ENCODE results near the gene ASB2.

The ASB2 gene

DNA sequence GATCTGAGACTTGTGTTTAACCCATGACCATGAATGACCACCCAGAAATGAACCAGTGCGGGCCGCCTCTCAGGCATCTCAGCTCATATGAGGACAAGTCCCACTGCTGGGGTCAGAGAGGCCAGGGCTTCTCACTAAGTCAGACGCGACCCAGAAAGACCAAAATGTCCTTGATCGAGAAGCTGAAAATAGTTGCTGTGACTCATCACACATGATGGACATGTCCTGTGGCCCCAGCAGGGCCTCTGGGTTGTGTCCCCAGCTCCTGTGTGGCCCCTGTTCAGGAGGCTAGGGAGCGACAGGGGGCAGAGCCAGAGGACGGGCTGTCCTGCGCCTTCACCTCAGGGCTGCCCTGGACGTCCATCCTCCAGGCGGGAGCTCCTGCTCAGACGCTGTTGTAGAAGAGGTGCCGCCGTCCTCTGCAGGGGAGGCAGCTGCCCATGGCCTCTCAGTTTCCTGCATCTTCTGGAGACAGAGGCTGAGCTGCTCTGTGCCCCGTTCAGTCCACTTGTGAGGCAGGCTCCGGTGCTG lies 78.2 kb downstream of the ASB2 start:
- no peak for DNase-seq

DNA sequence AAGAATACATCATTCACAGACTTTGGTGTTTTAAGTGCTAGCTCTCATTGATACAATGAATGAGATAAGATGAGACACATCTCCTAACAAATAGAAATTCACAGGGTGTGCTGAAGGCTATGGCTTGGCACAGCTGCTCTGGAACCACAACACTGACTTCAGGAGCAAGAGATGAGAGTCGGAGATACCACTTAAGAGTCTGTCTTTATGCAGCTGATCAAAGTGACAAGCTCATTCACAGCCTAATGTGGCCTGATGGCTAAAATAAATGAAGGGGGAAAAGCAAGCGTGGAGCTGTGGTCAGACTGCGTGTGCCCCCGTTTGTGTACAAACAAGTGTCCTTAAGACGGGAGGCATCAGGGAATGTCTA lies 78.9 kb downstream of the ASB2 start:
- DNase-seq, result no peak

DNA sequence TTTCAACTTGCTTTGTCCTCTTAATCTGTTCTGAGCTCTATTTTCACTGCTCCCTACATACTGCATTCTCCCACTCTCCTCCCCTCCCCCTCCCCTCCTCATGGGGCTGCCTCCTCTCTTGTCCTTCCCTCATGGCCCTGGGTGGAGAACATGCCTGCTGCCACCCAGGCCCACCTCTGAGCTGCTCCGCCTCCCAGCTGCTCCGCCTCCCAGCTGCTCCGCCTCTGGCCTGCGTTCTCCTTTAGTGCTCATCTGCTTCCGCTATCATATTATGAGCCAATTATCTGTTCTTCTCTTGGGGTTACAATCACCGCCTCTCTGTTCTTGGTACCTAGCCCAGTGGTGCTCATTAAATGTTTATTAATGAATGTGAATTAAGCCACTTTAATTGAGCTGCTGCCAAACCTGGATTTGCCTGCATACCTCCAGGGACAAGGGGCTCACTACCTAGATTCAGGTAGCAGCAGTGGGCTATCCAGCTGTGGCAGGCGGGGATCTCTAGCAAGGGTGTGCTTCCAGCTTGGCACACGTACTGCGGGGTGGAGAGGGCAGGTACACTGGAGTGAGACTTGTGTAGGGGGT lies 81.3 kb downstream of the ASB2 start:
- no peak for DNase-seq

DNA sequence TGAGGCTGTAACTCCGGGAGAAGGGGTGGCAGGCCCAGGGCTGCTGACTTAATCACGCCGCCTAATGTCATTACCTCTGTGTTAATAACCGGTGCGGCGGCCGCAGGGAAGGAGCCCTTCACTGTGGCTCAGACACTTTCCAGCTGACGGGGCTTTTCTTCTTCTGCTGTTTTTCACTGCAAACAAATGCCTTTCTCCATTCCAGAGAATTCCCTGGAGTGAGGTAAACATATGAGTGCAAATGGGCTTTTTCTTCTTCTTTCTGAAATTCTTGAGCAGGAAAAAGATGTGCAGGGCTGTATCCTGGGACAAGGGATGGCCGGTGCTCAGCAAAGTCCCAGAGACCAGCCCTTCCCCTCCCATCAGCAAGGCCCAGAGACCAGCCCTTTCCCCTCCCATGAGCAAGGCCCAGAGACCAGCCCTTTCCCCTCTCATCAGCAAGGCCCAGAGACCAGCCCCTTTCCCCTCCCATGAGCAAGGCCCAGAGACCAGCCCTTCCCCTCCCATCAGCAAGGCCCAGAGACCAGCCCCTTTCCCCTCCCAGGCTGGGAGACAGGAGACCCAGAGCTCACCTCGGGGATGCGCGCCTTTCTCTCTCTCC lies 82.6 kb downstream of the ASB2 start:
- no peak for DNase-seq

DNA sequence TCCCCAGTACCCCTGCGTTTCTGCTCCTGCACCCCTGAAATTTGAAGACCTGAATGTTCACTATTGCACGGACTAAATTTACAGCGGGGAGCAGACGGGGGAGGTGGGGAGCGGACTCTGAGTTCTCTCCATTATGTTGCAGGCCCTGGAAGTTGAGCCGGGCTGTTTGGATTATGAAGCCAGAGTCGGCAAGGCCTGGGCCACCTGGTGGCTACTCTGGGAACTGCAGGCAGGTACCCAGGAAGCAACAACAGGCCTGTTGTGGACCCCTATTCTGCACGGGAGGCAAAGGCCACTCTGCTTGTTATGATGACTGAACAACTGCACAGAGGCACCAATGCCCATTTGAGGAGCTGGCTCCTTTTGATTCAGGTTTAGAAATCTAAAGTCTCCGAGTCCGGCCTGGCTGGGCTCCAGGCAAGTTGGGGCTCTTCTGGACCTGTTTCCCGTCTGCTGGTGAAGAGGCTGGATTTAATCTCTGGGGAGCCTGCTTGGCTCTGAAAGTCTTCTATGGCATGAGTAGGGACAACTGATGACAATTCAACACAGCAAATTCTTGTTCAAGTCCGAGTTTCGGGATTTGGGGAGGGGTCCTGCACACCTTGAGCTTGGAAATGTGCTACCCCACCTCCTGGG lies 83.3 kb downstream of the ASB2 start:
- DNase-seq, result peak; percentile 33

DNA sequence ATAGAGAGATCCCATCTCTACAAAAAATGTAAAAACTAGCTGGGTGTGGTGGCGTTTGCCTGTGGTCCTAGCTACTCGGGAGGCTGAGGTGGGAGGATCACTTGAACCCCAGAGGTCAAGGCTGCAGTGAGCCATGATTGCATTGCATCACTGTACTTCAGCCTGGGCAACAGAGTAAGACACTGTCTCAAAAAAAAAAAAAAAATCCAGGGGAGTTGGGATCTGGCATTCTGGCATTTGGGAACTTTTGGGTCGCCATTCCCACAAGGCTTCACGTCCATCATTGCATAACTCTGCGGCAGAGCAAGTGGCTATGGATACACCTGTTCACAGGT lies 83.9 kb downstream of the ASB2 start:
- no peak for DNase-seq

DNA sequence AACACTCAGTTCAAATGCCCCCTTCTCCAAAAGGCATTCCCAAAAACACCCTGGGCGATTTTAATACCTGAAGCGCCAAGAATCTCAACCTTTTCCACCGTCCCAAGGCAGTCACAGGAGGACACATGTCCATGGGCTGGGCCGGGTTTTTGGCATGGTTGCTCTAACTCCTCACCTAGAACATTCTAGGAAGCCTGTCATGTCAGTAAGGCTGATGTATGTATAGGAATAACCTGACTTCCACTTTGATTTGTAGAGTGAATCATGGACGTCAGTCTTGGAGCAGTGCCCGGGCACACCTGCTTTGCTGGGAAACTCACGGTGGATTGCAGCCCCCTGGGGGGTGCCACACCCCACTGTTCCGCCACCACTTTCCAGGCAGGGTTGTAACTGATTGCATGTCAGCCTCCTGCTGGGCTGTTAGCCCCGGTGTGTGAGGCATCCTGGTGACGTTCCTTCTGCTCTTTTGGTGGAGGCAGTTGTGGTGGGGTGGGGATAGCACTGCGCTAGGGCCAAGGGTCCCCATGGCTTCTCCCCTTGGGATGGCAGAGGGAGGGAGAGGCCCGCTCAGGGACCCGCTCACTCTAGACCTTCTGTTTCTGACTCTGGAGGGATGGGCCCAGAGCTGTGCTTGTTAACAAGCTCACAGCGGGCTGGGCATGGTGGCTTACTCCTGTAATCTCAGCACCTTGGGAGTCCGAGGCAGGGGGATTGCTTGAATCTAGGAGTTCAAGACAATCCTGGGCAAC lies 84.4 kb downstream of the ASB2 start:
- DNase-seq, result no peak

DNA sequence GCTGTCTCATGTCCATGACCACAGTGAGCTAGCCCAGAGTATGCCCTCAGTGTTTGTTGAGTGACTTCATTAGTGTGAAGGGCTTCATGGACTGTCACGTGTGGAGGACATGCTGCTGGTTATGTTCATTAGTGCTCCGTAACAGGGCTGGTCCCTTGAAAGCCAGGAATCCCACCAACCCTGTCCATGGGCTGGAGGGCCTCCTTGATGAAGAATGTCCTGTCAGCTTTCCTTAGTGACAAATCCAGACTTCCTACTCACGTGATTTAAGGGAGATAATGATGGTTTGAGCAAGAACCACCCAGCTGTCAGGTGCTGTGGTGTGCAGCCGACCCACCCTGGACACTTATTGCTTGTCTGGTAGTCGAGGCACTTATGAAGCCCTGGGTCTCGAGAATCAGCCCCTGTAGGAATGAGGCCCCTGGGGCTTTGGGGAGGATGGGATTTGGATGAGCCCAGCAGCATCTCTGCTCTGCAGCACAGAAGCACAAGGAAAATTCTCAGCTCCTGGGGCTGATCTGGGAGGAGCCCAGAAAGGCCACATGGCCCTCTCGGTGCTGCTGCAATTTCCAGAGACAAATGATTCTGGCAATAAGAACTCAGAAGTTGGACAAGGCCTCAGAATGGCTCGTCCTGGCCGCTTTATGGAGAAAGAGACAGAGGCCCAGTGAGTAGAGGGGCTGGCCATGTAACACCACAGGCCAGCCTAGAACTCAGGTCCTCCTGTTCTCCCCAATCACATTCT lies 86.5 kb downstream of the ASB2 start:
- no peak for DNase-seq

DNA sequence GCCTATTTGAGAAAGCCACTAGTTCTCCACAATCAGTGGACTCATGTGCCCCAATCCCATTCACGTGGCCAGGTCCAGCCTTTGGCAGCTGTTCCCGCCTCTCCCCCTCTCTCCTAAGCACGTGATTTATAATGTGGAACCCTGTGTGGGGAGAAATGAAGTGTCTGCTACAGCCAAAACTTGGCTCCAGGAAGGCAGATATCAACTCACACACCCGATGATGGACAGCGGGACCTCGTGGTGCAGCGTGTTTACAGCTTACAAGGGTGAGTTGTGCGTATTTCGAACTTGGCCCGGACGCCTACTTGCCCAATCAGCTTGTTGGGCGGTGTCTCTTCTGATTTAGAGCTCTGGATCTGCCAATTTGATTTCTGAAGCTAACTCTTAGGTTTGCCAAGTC lies 87.4 kb downstream of the ASB2 start:
- DNase-seq, result no peak

DNA sequence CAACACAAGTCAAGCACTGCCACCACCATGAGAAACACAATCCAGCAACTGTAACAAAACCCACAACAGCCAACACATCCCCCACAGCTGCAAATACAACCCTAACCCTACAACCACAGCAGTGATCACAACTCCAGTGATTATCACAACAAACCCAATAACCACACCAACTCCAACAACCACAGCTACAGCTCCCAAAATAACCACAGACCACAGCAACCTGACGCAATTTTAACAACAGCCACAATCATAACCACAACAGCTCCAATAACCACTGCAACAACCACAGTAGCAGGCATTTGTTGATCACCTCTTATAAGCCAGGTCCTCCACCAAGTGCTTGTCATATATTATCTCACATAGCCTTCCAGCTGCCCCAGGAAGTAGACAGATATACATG lies 91.4 kb downstream of the ASB2 start:
- no peak for DNase-seq
